Measurements from ENCODE around the gene KLF1. TPM values are rescaled to one million over a fixed set of nuclear protein-coding genes. Genes with fewer than 3 reads are reported as not detected.

KLF1 gene
- total and polyA plus RNA-seq, 2 of the 8 experiments (the other 6 are each of a cell fraction or from before 2014, with no cell fraction given) = 0.84 to 0.91 TPM

DNA sequence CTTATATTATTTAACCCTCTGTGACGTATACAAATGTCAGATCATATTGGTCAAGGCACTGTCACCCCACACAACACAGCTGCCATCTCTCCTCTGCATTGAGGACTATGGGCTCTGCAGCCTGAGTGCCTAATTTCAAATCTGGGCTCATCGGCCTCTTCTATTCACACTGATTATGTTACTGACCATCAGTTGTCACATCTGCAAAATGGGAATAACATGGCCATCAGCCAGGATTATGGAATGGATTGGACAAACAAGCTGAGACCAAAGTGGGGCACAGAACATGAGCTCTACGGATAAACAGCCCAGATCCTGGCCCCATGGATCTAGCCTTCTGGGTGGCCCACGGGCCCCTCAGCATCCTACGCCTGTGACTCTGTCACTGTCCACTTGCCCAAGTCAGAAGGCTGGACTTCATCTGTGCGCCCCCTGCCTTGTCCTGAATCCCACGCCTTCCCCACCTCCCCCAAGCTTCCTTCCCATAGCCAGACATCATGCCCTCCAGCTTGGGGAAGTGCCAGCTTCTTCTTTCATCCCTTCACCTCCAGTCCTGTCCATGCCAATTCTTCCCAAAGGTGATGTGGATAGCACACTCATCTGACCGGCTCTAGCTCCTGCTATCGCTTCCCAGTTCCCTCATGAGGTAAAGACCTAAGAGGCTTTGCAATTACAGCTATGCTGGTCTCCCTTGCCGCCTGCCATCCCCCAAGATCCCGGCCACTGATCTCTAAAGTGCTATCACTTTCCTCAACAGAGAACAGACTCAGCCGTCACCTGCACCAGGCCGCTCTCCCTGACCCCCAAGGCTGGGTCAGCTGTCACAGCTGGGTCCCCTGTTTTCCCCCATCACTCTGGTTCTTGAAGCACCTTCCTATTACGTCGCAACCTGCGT, 45.6 kb upstream of the KLF1 start:
- Histone ChIP-seq H2BK15ac (ENCODE audit: low read length) (no peak overlapping the region), H3K23me2 (ENCODE audit: low read depth, low read length) (peaks cover 8% of the 10 kb centered on the region; the same call in 1 of the 2 replicates), H2BK5ac (ENCODE audit: low read depth, low read length) (peak overlapping the region; percentile 91), H3K27me3 (replicated peaks in 1 of 4; ENCODE audit: control insufficient read depth in 3 of 4, extremely low read depth in 1 of 4, insufficient read depth in 3 of 4, low read length in 3 of 4) (no peaks in the 10 kb centered on the region), H4K8ac (ENCODE audit: extremely low read depth, insufficient read depth, low read length) (peak overlapping the region; percentile 54), H3K27ac (ENCODE audit: low read depth, low read length) (peak overlapping the region; percentile 51), H2AK5ac (ENCODE audit: low read depth, low read length) (peak overlapping the region; percentile 17; the same call in 1 of the 2 replicates), H2BK20ac (ENCODE audit: low read length) (no peak overlapping the region), H3K23ac (ENCODE audit: insufficient read length) (no peak overlapping the region), H3K79me1 (ENCODE audit: low read depth, low read length) (peaks cover 12% of the 10 kb centered on the region), H4K20me1 (replicated peaks in 1 of 2; ENCODE audit: control insufficient read depth in 1 of 2, insufficient read depth in 2 of 2, low read length in 2 of 2) (peaks cover 3 to 8% of the 10 kb centered on the region in 2 experiments), H2AFZ (ENCODE audit: low read length) (no peak overlapping the region), H3K9me3 (ENCODE audit: insufficient read depth in 2 of 2, low read depth in 1 of 2, low read length in 1 of 2) (no peaks in the 10 kb centered on the region), H2BK12ac (ENCODE audit: low read depth, low read length) (no peak overlapping the region), H4K5ac (ENCODE audit: insufficient read length, low read depth, low read length) (no peak overlapping the region), H2BK120ac (replicated peaks; ENCODE audit: low read depth, low read length) (no peak overlapping the region), H3K18ac (ENCODE audit: extremely low read depth, low read length) (0 out of 2 replicates have a peak overlapping the region, but pooled peaks have one; percentile 65), H3K9ac (replicated peaks in 1 of 4; ENCODE audit: extremely low read depth in 1 of 4, low read depth in 3 of 4, low read length in 3 of 4) (peak overlapping the region; percentile 83 to 90 (median 87)), H3K14ac (ENCODE audit: insufficient read length) (no peak overlapping the region), H3K4me1 (replicated peaks in 1 of 4; ENCODE audit: control insufficient read depth in 3 of 4, insufficient read depth in 4 of 4, low read length in 3 of 4) (peaks cover 0 to 13% (median 7%) of the 10 kb centered on the region in 4 experiments; a peak in 4 of 7 replicates), H3K4me3 (ENCODE audit: extremely low read depth in 1 of 4, insufficient read depth in 2 of 4, low read depth in 3 of 4, low read length in 4 of 4) (peak overlapping the region; percentile 80 to 100 (median 97)), H3K36me3 (ENCODE audit: control insufficient read depth in 2 of 4, insufficient read depth in 4 of 4, low read length in 3 of 4) (peaks cover 13 to 33% (median 20%) of the 10 kb centered on the region in 4 experiments), H3K79me2 (ENCODE audit: control insufficient read depth in 1 of 2, insufficient read depth in 2 of 2, low read length in 2 of 2) (peaks cover 10 to 27% of the 10 kb centered on the region in 2 experiments), H4K91ac (replicated peaks; ENCODE audit: insufficient read length, low read length) (peak overlapping the region; percentile 5), H3K4ac (replicated peaks; ENCODE audit: insufficient read length, low read depth, low read length) (no peak overlapping the region), H3K4me2 (ENCODE audit: insufficient read depth in 1 of 2, low read depth in 2 of 2, low read length in 2 of 2) (peak overlapping the region; percentile 88 to 94), H3K56ac (replicated peaks; ENCODE audit: insufficient read length, low read depth, low read length) (no peak overlapping the region)
- ChIA-PET POLR2A (ENCODE audit: partially characterized antibody) (interaction anchor here (0.7 to 7.4 kb wide), 28 partner anchors 9 to 840 kb away, joined by 3 to 58 read pairs (median 3); partner anchors contain the start of genes GADD45GIP1, GCDH, KLF1 and RAD23A), CTCF (ENCODE audit: partially characterized antibody) (interaction anchor here (0.5 to 1.8 kb wide), 11 partner anchors 9 to 323 kb away, joined by 3 to 6 read pairs (median 3); no protein-coding TSS in a partner anchor)
- WGBS, 2 experiments (ENCODE audit: extremely low coverage in 1 of 2, insufficient coverage in 1 of 2, insufficient read length in 1 of 2, insufficient replicate concordance in 2 of 2, low coverage in 1 of 2, low lambda C conversion rate in 2 of 2, missing lambda C conversion rate in 1 of 2) = 38% methylated on average over 16 of the region's 16 CpGs; no CpG with 5 or more reads in 1 of the 2 experiments
- no peak for DNase-seq (ENCODE audit: low read depth in 1 of 2, low spot score in 2 of 2)
- TF ChIP-seq SAP30 (IDR thresholded peaks at IDR 0.05; ENCODE audit: insufficient read depth, insufficient replicate concordance, low read length) (peak; percentile 50), TBP (IDR thresholded peaks at IDR 0.05; ENCODE audit: low read depth, low read length) (no peak)
- no peak for FAIRE-seq

Measured in H1 (cell line).